ENCODE data around the gene CEP350.

DNA sequence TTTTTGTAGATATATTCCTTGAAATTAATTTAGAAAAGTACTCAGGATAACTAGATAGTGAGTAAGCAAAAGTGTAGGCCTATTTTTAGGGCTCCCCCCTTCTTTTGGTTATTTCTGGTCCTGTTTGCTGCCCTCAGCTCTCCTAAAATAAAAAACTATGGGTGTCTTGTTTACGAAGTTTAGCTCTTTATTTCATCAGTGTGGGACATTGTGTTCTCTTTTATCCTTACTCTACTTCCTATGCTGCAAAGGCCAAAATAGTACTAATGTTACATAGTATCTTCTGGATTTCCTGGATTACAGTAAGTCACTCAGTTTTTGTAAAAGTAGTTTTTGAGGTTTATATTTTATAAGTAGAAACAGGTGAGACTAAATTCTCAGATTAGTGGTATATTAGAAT lies 15.4 kb downstream of the CEP350 start:
- TF ChIP-seq, protein P1, sequence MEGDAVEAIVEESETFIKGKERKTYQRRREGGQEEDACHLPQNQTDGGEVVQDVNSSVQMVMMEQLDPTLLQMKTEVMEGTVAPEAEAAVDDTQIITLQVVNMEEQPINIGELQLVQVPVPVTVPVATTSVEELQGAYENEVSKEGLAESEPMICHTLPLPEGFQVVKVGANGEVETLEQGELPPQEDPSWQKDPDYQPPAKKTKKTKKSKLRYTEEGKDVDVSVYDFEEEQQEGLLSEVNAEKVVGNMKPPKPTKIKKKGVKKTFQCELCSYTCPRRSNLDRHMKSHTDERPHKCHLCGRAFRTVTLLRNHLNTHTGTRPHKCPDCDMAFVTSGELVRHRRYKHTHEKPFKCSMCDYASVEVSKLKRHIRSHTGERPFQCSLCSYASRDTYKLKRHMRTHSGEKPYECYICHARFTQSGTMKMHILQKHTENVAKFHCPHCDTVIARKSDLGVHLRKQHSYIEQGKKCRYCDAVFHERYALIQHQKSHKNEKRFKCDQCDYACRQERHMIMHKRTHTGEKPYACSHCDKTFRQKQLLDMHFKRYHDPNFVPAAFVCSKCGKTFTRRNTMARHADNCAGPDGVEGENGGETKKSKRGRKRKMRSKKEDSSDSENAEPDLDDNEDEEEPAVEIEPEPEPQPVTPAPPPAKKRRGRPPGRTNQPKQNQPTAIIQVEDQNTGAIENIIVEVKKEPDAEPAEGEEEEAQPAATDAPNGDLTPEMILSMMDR (conservative IDR thresholded peaks at IDR 0.05 in 1 of 2, IDR thresholded peaks at IDR 0.05 in 1 of 2; ENCODE audit: extremely low read depth in 1 of 2, insufficient read depth in 1 of 2, low read depth in 1 of 2, low read length in 2 of 2): no peak
- TF ChIP-seq EZH2 (IDR thresholded peaks at IDR 0.05; ENCODE audit: borderline replicate concordance, low read length): no peak
